A549 (cell line): Measurements from ENCODE around the gene BAZ1B.

ENCODE experiments used
- CTCF ChIP-seq: fragments of >200 bp; sonication (Bioruptor Twin); formaldehyde crosslinking; IDR thresholded peaks from 3 replicates; pipeline ENCODE4 v1.5.1; 2016
- E2F6 ChIP-seq: IDR thresholded peaks from 2 replicates; pipeline ENCODE4 v1.6.1; 2012; ENCODE audit warnings: low read depth, borderline replicate concordance

- no peak for TF ChIP-seq E2F6
- TF ChIP-seq CTCF = no peak
Observed at GRCh38 chr7:73570977-73571376, 48.9 kb upstream of the BAZ1B start.
